ENCODE measurements around the gene HSPB2.
"Not testable (repeated sequence)": the region's sequence is repeated elsewhere in the genome, so short reads cannot be mapped to it uniquely, and the experiment has no call there.

HSPB2 gene

GRCh38 chr11:111913031-111913861, 712 bp downstream of the HSPB2 start:
- no peak for DNase-seq (ENCODE audit: low read depth in 2 of 2, low spot score in 1 of 2)

- no peak for DNase-seq (ENCODE audit: low read depth in 2 of 2, low spot score in 1 of 2)
Observed at GRCh38 chr11:111913997-111914396, 1.5 kb downstream of the HSPB2 start.

- no peak for DNase-seq (ENCODE audit: low read depth in 2 of 2, low spot score in 1 of 2)
Observed at GRCh38 chr11:111916768-111917167, 4.2 kb downstream of the HSPB2 start.

- no peak for DNase-seq (ENCODE audit: low read depth in 2 of 2, low spot score in 1 of 2)
Observed at GRCh38 chr11:111917312-111917711, 4.8 kb downstream of the HSPB2 start.

- DNase-seq (ENCODE audit: low read depth in 2 of 2, low spot score in 1 of 2): no peak
Observed at GRCh38 chr11:111917788-111918187, 5.3 kb downstream of the HSPB2 start.

GRCh38 chr11:111918390-111919256, 6.1 kb downstream of the HSPB2 start, which contains the start of gene C11orf52:
C11orf52 (plus strand) TSS chr11:111918913; CDS start chr11:111918973, 60 bp downstream.
- DNase-seq (ENCODE audit: low read depth in 2 of 2, low spot score in 1 of 2): no peak

- DNase-seq (ENCODE audit: low read depth in 2 of 2, low spot score in 1 of 2): no peak
Observed at GRCh38 chr11:111920908-111921307, 8.4 kb downstream of the HSPB2 start.

GRCh38 chr11:111921541-111922230, 9.2 kb downstream of the HSPB2 start:
- no peak for DNase-seq (ENCODE audit: low read depth in 2 of 2, low spot score in 1 of 2)

- no peak for DNase-seq (ENCODE audit: low read depth in 2 of 2, low spot score in 1 of 2)
Observed at GRCh38 chr11:111922803-111923202, 10.3 kb downstream of the HSPB2 start.

- no peak for DNase-seq (ENCODE audit: low read depth in 2 of 2, low spot score in 1 of 2)
Observed at GRCh38 chr11:111923351-111923788, 10.8 kb downstream of the HSPB2 start.

GRCh38 chr11:111923951-111924350, 11.4 kb downstream of the HSPB2 start:
- no peak for DNase-seq (ENCODE audit: low read depth in 2 of 2, low spot score in 1 of 2)

GRCh38 chr11:111925953-111926352, 13.4 kb downstream of the HSPB2 start:
- DNase-seq (ENCODE audit: low read depth in 2 of 2, low spot score in 1 of 2): no peak

GRCh38 chr11:111926505-111927391, 14.2 kb downstream of the HSPB2 start:
- DNase-seq (ENCODE audit: low read depth in 2 of 2, low spot score in 1 of 2): peak; percentile 81 to 86

GRCh38 chr11:111930472-111930871, 17.9 kb downstream of the HSPB2 start:
- DNase-seq (ENCODE audit: low read depth in 2 of 2, low spot score in 1 of 2): no peak

GRCh38 chr11:111932611-111932950, 20.0 kb downstream of the HSPB2 start:
- no peak for DNase-seq (ENCODE audit: low read depth in 2 of 2, low spot score in 1 of 2)

GRCh38 chr11:111933176-111933575, 20.6 kb downstream of the HSPB2 start:
- not testable (repeated sequence) for DNase-seq (ENCODE audit: low read depth in 2 of 2, low spot score in 1 of 2)

GRCh38 chr11:111933872-111934271, 21.3 kb downstream of the HSPB2 start:
- DNase-seq (ENCODE audit: low read depth in 2 of 2, low spot score in 1 of 2): no peak

GRCh38 chr11:111934306-111934705, 21.8 kb downstream of the HSPB2 start:
- DNase-seq (ENCODE audit: low read depth in 2 of 2, low spot score in 1 of 2): no peak

- no peak for DNase-seq (ENCODE audit: low read depth in 2 of 2, low spot score in 1 of 2)
Observed at GRCh38 chr11:111935317-111936039, 22.9 kb downstream of the HSPB2 start.

GRCh38 chr11:111936040-111936540, 23.6 kb downstream of the HSPB2 start:
- no peak for DNase-seq (ENCODE audit: low read depth in 2 of 2, low spot score in 1 of 2)

Data from stimulated activated CD8-positive, alpha-beta memory T cell treated with anti-CD3 and anti-CD28 coated beads, Interleukin-4, amount 100 ng/mL, for 1 hour (primary cell).